Neural cell (in vitro differentiated cells): ENCODE measurements around the gene ZFP1. TPM values are rescaled to one million over a fixed set of nuclear protein-coding genes. Genes with fewer than 3 reads are reported as not detected.

Source experiments
- H2AFZ ChIP-seq: fragments of 200-600, 300-800 bp; sonication (generic), shearing (Covaris generic); 2 replicates; pipeline ENCODE4 v1.6.0; 2014; ENCODE audit warnings: low read depth, mild to moderate bottlenecking, antibody characterized with exemption, low read length, moderate library complexity
- H3F3A ChIP-seq: fragments of 200-600 bp; shearing (Covaris generic); 2 replicates; pipeline ENCODE4 v1.6.1; 2016; ENCODE audit warnings: mild to moderate bottlenecking, moderate library complexity, mixed read lengths, antibody characterized with exemption, low read length; ENCODE audit not compliant: insufficient read depth, poor library complexity, severe bottlenecking
- H3K27ac ChIP-seq: fragments of 200-600, 300-800 bp; sonication (generic), shearing (Covaris generic); 2 replicates; pipeline ENCODE4 v1.5.1; 2014; ENCODE audit warnings: mild to moderate bottlenecking, low read length, moderate library complexity
- H3K27me3 ChIP-seq: fragments of 300-800, 200-600 bp; sonication (generic), shearing (Covaris generic); 2 replicates; pipeline ENCODE4 v1.6.0; 2014; ENCODE audit warnings: mild to moderate bottlenecking, low read depth, low read length, moderate library complexity; ENCODE audit not compliant: insufficient read depth
- H3K36me3 ChIP-seq: fragments of 300-800, 200-600 bp; sonication (generic), shearing (Covaris generic); 2 replicates; pipeline ENCODE4 v1.5.1; 2014; ENCODE audit warnings: mild to moderate bottlenecking, antibody characterized with exemption, low read length, moderate library complexity; ENCODE audit not compliant: insufficient read depth
- H3K4me2 ChIP-seq: fragments of 300-800, 200-600 bp; sonication (generic), shearing (Covaris generic); 2 replicates; pipeline ENCODE4 v1.6.0; 2014; ENCODE audit warnings: mild to moderate bottlenecking, low read length
- H3K4me3 ChIP-seq: fragments of 300-800, 200-600 bp; sonication (generic), shearing (Covaris generic); 2 replicates; pipeline ENCODE4 v1.5.1; 2014; ENCODE audit warnings: mild to moderate bottlenecking, low read length, moderate library complexity
- H3K79me2 ChIP-seq: fragments of 200-600 bp; shearing (Covaris generic); replicated peaks from 2 replicates; pipeline ENCODE4 v1.6.0; 2014; ENCODE audit warnings: mild to moderate bottlenecking, low read length, moderate library complexity; ENCODE audit not compliant: insufficient read depth
- H3K9ac ChIP-seq: fragments of 300-800, 200-600 bp; sonication (generic), shearing (Covaris generic); 2 replicates; pipeline ENCODE4 v1.6.1; 2016; ENCODE audit warnings: mild to moderate bottlenecking, low read length, mixed read lengths
- H3K9me2 ChIP-seq: fragments of 200-600 bp; shearing (Covaris generic); 2 replicates; pipeline ENCODE4 v1.6.1; 2016; ENCODE audit warnings: mild to moderate bottlenecking, low read length, mixed read lengths; ENCODE audit not compliant: insufficient read depth
- H3K9me3 ChIP-seq: fragments of 200-600, 300-800 bp; sonication (generic), shearing (Covaris generic); 2 replicates; pipeline ENCODE4 v1.6.1; 2016; ENCODE audit warnings: mild to moderate bottlenecking, mixed run types, low read length, moderate library complexity, mixed read lengths
- H4K20me1 ChIP-seq: fragments of 200-600 bp; shearing (Covaris generic); 2 replicates; pipeline ENCODE4 v1.6.1; 2016; ENCODE audit warnings: mild to moderate bottlenecking, mixed run types; ENCODE audit not compliant: insufficient read depth
- EP300 ChIP-seq: fragments of 450-650 bp; conservative IDR thresholded peaks from 2 replicates; pipeline ENCODE4 v1.6.1; 2014; ENCODE audit warnings: antibody characterized with exemption, mild to moderate bottlenecking, moderate library complexity; ENCODE audit not compliant: poor library complexity, severe bottlenecking
- MXI1 ChIP-seq: fragments of 450-650 bp; conservative IDR thresholded peaks from 2 replicates; pipeline ENCODE4 v1.6.1; 2014; ENCODE audit warnings: antibody characterized with exemption, mild to moderate bottlenecking; ENCODE audit not compliant: poor library complexity, severe bottlenecking
- POLR2AphosphoS5 ChIP-seq: IDR thresholded peaks from 2 replicates; pipeline ENCODE4 v1.6.1; 2012
- RAD21 ChIP-seq: fragments of 450-650 bp; conservative IDR thresholded peaks from 2 replicates; pipeline ENCODE4 v1.6.1; 2014; ENCODE audit warnings: antibody characterized with exemption, mild to moderate bottlenecking, moderate library complexity
- SMC3 ChIP-seq: fragments of 450-650 bp; conservative IDR thresholded peaks from 2 replicates; pipeline ENCODE4 v1.6.1; 2014; ENCODE audit warnings: antibody characterized with exemption, mild to moderate bottlenecking, moderate library complexity; ENCODE audit not compliant: poor library complexity
- TAF1 ChIP-seq: IDR thresholded peaks from 2 replicates; pipeline ENCODE4 v1.6.1; 2012; ENCODE audit warnings: low read depth
- polyA plus RNA-seq: library from polyadenylated mRNA; depleted of rRNA; stranded (reverse); fragments of >200 nt; gene quantifications from 2 replicates; pipeline ENCODE4 v1.2.3, GENCODE V29; 2014
- TF ChIP-seq, protein P1 (sequence below): fragments of 450-650 bp; IDR thresholded peaks from 2 replicates; pipeline ENCODE4 v1.5.1; 2014; ENCODE audit warnings: antibody characterized with exemption, mild to moderate bottlenecking, moderate library complexity; ENCODE audit not compliant: poor library complexity, severe bottlenecking
- TF ChIP-seq, protein P2 (sequence below): IDR thresholded peaks from 2 replicates; pipeline ENCODE4 v1.6.1; 2012; ENCODE audit warnings: borderline replicate concordance

Gene ZFP1
- polyA plus RNA-seq, 1 donor from 2014 or later: 47.1 TPM

DNA sequence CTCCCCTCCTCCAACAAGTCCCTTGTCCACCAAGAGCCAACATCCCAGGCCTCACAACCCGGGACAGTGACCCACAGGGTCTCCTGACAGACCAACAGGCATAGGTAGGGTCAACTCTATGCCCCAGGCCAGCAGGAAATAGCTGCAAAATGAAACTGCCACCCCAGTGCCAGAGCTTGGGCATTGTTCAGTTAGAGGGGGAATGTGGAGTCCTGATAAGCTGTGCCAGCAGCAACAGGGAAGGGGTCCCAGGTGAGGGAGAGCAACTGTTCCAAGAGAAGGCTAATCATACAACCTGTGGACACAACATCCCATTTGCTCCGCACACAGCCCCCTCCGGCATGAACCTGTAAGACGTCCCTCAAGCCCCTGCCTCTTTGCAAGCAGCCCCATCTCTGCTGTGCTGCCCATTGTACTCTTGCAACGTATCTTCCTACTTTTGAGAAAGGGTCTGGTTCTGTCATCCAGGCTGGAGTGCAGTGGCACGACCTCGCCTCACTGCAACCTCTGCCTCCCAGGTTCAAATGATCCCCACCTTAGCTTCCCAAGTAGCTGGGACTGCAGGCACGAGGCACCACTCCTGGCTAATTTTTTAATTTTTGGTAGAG lies 41.4 kb downstream of the ZFP1 start:
- Histone ChIP-seq H3K4me3 (no peak overlapping the region), H3K9me3 (no peaks in the 10 kb centered on the region), H3K36me3 (no peaks in the 10 kb centered on the region), H4K20me1 (no peaks in the 10 kb centered on the region), H3K27me3 (no peaks in the 10 kb centered on the region), H3K9ac (no peak overlapping the region), H3K27ac (no peak overlapping the region), H3K9me2 (no peaks in the 10 kb centered on the region), H3K4me2 (no peak overlapping the region), H2AFZ (no peak overlapping the region), H3K79me2 (no peaks in the 10 kb centered on the region), H3F3A (no peaks in the 10 kb centered on the region)
- no peak for TF ChIP-seq MXI1
- TF ChIP-seq EP300: no peak
- TF ChIP-seq RAD21: no peak

DNA sequence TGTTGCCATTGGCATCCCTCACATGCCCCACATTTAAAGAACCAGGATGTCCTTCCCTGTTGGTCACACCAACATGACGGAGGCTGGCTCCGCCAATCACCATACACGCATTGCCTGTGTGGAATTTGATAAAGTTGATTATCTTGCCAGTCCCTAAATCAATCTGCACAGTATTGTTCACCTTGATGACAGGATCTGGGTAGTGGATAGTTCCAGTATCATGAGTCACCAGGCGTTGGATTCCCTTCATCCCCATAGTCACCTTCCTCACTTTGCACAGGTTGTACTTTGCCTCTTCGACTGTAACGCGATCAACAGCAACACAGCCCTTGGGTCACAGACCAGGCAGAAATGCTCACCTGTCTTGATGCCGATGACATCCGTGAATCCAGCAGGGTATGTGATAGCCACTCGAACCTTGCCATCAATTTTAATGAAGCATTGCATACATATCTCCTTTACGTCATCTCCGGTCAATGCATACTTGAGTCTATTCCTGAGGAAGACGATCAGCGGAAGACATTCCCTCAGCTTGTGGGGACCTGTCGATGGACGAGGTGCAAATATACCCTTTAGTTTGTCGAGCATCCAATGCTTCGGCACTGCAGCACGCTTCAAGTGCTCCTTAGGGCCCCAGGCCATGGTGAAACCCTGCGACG lies 44.4 kb downstream of the ZFP1 start:
- TF ChIP-seq TAF1 (no peak), POLR2AphosphoS5 (no peak)
- TF ChIP-seq, protein P1, sequence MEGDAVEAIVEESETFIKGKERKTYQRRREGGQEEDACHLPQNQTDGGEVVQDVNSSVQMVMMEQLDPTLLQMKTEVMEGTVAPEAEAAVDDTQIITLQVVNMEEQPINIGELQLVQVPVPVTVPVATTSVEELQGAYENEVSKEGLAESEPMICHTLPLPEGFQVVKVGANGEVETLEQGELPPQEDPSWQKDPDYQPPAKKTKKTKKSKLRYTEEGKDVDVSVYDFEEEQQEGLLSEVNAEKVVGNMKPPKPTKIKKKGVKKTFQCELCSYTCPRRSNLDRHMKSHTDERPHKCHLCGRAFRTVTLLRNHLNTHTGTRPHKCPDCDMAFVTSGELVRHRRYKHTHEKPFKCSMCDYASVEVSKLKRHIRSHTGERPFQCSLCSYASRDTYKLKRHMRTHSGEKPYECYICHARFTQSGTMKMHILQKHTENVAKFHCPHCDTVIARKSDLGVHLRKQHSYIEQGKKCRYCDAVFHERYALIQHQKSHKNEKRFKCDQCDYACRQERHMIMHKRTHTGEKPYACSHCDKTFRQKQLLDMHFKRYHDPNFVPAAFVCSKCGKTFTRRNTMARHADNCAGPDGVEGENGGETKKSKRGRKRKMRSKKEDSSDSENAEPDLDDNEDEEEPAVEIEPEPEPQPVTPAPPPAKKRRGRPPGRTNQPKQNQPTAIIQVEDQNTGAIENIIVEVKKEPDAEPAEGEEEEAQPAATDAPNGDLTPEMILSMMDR: no peak
- Histone ChIP-seq H3K79me2 (no peaks in the 10 kb centered on the region), H2AFZ (no peak overlapping the region), H3K4me2 (no peak overlapping the region), H3K9ac (no peak overlapping the region), H3K27ac (no peak overlapping the region), H3F3A (no peaks in the 10 kb centered on the region), H3K27me3 (no peaks in the 10 kb centered on the region), H3K36me3 (no peaks in the 10 kb centered on the region), H4K20me1 (no peaks in the 10 kb centered on the region), H3K9me3 (no peaks in the 10 kb centered on the region), H3K9me2 (no peaks in the 10 kb centered on the region), H3K4me3 (no peak overlapping the region)

DNA sequence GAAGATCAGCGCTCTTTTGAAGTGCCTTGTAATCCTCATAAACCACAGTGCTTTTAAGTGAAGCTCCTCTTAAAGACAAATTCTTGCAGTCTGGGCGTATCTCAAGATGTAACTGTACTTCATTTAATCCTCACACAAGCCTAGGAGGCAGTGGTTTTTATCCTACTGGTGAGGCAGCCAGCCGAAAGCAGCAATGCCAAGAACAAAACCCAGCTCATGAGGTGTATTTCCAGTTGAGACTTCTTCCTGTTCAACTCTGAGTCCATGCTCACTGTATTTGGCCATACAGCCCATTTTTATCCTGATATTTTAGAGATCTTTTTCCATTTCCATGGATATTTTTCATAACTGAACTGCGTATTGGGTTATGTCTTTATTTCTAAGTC lies 44.9 kb downstream of the ZFP1 start:
- Histone ChIP-seq H3K36me3 (no peaks in the 10 kb centered on the region), H3K4me2 (no peak overlapping the region)

DNA sequence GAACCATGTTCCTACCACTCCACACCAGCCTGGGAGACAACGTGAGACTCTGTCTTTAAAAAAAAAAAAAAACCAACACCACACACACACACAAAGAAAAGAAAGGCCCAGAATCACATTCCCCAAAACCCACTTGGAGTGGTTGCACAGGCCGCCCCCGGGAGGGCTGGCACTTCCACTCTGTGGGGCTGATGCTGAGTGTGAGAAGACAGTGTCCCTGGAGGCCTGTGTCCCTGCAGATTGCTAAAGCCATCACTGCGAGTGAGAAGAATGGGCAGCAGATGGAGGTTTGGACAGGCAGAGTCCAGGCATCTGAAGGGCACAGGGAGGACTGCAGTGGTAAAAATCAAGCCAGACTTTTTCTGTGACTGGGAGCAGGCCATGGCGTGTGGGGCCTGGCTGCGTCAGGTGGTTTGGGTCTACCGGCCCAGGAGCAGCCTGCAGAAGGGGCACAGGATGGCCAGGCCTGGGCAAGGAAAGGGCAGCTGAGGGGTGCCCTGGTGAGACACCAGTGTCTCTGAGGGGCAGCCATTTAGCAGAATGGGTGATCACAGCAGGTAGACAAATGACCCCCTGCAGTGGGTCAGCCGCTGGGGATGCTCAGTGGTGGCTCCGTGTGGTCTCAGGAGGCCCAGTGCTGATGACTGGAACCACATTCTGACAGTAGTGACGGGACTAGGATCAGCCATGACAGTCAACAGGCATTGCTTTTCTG lies 45.6 kb downstream of the ZFP1 start:
- H3F3A ChIP-seq: no peaks in the 10 kb centered on the region
- no peaks in the 10 kb centered on the region for H3K36me3 ChIP-seq
- no peaks in the 10 kb centered on the region for H3K27me3 ChIP-seq
- no peak overlapping the region for H3K4me2 ChIP-seq
- no peaks in the 10 kb centered on the region for H4K20me1 ChIP-seq
- H3K9ac ChIP-seq: no peak overlapping the region
- no peaks in the 10 kb centered on the region for H3K9me2 ChIP-seq
- no peak overlapping the region for H3K4me3 ChIP-seq
- no peak overlapping the region for H2AFZ ChIP-seq
- H3K27ac ChIP-seq: no peak overlapping the region
- no peaks in the 10 kb centered on the region for H3K9me3 ChIP-seq
- no peaks in the 10 kb centered on the region for H3K79me2 ChIP-seq
- TF ChIP-seq POLR2AphosphoS5 (no peak), EP300 (no peak), TAF1 (no peak), SMC3 (no peak), MXI1 (no peak), RAD21 (no peak)
- TF ChIP-seq, protein P1: no peak
- TF ChIP-seq, protein P2, sequence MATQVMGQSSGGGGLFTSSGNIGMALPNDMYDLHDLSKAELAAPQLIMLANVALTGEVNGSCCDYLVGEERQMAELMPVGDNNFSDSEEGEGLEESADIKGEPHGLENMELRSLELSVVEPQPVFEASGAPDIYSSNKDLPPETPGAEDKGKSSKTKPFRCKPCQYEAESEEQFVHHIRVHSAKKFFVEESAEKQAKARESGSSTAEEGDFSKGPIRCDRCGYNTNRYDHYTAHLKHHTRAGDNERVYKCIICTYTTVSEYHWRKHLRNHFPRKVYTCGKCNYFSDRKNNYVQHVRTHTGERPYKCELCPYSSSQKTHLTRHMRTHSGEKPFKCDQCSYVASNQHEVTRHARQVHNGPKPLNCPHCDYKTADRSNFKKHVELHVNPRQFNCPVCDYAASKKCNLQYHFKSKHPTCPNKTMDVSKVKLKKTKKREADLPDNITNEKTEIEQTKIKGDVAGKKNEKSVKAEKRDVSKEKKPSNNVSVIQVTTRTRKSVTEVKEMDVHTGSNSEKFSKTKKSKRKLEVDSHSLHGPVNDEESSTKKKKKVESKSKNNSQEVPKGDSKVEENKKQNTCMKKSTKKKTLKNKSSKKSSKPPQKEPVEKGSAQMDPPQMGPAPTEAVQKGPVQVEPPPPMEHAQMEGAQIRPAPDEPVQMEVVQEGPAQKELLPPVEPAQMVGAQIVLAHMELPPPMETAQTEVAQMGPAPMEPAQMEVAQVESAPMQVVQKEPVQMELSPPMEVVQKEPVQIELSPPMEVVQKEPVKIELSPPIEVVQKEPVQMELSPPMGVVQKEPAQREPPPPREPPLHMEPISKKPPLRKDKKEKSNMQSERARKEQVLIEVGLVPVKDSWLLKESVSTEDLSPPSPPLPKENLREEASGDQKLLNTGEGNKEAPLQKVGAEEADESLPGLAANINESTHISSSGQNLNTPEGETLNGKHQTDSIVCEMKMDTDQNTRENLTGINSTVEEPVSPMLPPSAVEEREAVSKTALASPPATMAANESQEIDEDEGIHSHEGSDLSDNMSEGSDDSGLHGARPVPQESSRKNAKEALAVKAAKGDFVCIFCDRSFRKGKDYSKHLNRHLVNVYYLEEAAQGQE: no peak

More for the DNA sequence above, 44.9 kb downstream of the ZFP1 start:
- no peaks in the 10 kb centered on the region for H3F3A ChIP-seq
- H3K27ac ChIP-seq: no peak overlapping the region
- no peaks in the 10 kb centered on the region for H3K27me3 ChIP-seq
- no peaks in the 10 kb centered on the region for H3K9me3 ChIP-seq
- no peak overlapping the region for H2AFZ ChIP-seq
- no peak overlapping the region for H3K9ac ChIP-seq
- TF ChIP-seq POLR2AphosphoS5: no peak
- H3K79me2 ChIP-seq: no peaks in the 10 kb centered on the region
- no peak overlapping the region for H3K4me3 ChIP-seq
- no peaks in the 10 kb centered on the region for H4K20me1 ChIP-seq
- H3K9me2 ChIP-seq: no peaks in the 10 kb centered on the region
